GM12872 (cell line): ENCODE measurements around the gene SPSB1.

Experiments
- TF ChIP-seq, protein P1 (sequence below): IDR thresholded peaks from 3 replicates; pipeline ENCODE4 v1.5.1; 2011; ENCODE audit warnings: low read depth, mild to moderate bottlenecking, low read length, moderate library complexity; ENCODE audit not compliant: insufficient read depth

SPSB1 gene

DNA sequence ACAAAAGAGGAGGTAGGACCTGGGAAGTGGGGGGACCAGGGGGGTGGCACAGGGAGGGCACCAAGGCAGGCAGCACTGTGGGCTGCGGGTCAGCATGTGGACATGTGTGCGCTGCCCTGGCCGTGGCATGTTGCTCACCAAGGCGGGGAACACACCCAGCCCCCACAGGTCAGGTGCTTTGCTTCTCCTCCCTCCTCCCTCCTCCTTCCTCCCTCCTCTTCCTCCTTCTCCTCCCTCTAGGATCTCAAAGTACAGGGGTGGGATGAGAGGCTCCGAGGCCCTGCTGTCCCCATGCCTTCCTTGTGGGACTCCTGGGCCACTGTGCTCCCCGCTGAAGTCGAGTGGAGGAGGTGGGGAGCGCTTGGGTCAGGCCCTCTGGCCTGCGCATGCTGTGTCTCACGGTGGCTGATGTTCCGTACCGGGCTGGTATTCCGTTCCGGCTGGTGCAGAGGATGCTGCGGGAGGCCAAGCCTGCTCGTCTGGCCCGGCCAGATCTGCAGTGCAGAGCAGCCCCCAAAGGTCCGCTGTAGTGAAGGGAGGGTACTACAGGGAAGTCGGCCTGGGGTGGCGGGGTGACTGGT lies 26.6 kb downstream of the SPSB1 start:
- TF ChIP-seq, protein P1, sequence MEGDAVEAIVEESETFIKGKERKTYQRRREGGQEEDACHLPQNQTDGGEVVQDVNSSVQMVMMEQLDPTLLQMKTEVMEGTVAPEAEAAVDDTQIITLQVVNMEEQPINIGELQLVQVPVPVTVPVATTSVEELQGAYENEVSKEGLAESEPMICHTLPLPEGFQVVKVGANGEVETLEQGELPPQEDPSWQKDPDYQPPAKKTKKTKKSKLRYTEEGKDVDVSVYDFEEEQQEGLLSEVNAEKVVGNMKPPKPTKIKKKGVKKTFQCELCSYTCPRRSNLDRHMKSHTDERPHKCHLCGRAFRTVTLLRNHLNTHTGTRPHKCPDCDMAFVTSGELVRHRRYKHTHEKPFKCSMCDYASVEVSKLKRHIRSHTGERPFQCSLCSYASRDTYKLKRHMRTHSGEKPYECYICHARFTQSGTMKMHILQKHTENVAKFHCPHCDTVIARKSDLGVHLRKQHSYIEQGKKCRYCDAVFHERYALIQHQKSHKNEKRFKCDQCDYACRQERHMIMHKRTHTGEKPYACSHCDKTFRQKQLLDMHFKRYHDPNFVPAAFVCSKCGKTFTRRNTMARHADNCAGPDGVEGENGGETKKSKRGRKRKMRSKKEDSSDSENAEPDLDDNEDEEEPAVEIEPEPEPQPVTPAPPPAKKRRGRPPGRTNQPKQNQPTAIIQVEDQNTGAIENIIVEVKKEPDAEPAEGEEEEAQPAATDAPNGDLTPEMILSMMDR: no peak

DNA sequence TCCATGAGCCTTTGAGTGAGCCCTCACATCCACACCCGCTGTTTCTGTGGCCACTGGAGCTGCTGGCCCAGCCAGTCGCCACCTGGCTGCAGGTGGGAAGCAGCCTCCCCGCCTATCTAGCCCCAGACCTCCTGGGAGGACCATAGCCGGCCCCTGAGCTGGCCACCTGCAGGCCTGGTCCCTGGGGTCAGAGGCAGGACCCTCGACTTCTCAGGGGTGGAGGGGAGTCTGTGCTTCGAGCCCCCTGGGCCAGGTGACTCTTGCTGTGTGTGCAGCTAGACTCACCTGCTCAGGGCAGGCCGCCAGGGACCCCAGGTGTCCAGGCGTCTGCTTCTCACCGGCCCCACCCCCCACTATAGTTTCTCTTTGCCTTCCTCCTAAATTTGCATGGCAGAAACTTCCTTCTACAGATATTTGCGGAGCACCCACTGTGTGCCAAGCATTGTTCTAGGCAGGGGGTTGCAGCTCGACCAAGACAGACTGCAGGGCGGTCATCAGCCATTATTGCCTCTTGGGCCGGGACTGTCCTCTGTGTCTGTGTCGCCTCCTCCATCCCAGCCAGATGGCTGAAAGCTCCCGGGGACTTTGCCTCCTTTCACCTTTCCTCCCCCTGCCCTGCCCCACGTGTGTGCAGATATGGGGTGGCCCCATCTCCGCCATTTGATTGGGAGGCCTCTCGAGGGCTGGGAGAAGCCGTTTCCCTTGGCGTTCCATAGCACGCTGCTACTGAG lies 27.3 kb downstream of the SPSB1 start:
- TF ChIP-seq, protein P1: no peak

DNA sequence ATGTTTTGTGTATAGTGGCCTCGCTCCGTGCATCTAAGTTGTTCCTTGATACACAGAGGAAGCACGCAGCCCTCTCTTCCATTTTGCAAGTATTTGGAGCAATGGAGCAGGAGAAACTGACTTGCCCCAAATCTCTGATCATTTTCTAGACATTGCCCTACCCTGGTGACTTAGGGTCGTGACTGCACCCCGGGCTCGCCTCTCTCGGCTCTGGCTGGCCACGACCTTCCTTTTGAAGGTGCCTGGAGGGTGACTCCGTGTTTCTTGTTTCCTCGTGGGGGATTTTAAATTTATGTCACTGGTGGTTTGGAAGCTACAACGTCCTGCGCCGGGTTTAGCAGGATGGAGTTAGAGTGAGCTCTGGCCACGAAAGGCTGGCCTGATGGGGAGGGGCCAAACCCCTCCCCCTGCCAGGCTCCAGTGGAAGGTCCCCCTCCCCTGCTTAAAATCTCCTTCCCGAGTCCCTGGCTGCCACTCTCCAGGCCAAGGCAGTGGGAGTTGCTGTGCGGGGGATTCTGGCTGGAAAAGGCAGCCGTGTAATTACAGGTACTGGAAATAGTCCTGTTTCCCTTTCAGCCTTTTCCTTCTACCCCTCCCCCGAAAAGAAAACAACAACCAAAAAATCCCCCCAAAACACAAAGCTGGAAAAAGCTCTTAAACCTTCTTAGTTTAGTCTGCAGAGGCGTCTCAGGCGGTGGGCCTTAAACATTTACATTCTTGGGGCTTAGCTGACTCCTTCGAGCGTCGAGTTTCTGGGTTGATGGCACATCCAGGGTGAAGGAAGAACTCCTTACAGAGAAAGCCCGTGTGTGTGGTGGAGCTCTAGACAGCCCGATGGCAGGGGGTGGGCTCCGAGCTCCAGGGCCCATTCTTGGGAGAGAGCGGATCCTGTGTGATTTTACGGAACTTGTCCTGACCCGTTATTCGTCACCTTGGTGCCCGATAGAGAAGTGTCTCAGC lies 28.1 kb downstream of the SPSB1 start:
- TF ChIP-seq, protein P1: no peak

DNA sequence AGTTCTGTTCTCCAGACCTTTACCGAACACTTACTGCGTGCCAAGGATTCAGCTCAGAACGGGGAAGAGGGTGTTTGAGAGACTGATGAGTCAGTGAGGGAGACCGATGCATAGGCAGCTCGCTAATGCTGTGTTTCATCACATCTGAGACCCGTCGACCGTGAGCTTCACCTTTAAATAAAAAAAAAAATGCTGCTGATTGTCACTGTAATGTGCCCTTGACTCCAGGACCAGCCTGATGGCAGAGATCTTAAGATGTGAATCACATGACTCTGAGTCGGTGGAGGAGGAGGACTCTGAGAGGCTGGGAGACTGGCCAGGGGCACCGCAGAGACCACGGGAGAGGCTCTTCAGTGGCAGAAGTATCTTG lies 28.8 kb downstream of the SPSB1 start:
- TF ChIP-seq, protein P1: no peak

DNA sequence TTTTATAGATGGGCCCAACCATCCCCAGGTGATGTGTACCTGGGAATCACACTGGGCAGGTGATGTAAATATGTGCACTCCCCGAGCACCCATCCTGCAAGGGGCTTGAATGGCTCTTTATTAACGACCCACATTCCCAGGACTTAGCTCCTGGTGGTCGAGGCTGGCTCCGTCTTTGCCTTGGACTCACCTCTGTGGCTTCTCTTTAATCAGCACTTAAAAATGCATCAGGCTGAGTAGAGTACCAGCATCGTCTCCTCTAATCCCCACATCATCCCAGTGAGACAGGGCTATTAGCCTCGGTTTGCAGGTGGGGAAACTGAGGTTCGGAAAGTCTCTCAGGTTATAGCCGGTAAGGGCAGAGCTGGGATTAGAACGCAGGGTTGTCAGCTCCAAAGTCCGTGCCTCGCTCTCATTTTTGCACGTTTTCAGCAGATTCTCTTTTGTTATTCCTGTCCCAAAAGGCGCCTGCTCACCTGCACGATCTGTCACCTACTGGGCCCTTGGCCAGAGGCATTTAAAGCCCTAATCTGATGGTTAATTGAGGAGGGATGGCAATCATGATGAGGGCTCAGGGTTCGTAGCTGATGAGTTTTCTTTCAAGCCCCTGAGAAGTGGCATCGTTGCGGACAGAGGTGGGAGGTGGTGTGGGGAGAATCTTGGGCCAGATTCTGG lies 29.4 kb downstream of the SPSB1 start:
- TF ChIP-seq, protein P1: no peak

DNA sequence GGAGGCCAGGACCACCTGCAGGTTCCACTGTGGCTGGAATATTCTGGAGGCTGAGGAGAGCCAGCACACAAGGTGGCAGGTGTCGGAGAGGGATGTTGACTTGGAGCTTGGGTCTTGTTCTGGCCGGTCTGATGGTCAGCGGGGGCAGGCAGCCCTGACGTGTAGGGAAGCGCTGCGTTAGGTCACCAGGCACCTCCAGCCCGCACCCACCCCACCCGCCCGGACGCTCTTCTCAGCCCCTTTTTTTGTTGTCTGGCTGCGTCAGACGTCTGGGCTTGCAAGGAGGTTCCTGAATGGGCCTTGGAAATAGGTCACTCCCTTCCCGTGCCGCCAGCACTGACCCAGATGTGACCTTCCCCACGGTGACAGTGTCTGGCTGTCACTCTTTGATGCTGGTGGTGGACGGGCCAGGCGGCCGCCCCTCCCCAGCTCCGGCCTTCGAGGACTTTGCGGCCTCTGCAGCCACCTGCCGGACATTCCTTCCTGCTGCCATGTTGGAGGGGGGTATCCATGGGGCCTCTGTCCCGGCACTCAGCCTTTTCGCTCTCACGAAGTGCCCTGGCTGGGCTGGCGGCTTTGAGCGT lies 30.1 kb downstream of the SPSB1 start:
- TF ChIP-seq, protein P1: no peak
